SHP77 (cell line): ENCODE results near the gene MACO1.

ENCODE experiments used
- DNase-seq, 2 experiments: peaks; one replicate each; lab custom pipeline; 2025; lab: John Stamatoyannopoulos, UW

The MACO1 gene

DNA sequence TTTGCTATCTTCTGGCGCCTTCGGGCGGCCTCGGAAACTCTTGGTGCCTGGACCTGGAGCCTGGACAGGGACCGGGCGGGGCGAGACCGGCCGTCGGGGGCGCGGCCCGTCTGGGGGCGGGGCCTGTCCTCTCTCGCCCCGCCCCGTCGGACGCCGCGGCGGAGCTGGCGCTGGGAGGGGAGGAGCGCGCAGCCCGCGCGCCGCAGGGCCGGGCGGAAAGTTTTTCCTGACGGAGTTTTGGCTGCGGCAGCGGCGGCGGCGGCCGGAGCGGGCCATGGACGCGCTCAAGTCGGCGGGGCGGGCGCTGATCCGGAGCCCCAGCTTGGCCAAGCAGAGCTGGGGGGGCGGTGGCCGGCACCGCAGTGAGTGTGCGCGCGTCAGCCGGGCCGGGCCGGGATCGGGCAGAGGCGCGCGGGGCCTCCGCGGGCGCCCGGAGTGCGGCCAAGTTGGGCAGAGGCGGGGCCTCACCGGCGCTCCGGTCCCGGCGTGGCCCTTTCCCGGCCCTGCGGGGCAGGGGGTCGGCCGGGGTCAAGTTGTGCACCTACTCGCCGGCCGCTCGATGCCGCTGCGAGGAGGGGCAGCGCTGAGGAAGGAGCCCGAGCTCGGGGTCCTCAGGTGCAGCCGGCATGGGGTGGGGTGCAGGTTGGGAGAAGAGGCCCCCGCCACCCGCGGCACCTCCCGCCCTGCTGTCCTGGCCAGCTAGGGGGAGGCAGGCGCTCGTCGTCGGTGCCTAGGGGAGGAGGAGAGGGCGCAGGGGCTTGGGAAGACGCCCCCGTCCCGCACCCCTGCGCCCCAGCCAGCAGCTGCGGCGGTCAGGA is 112.9 kb downstream of the MACO1 start, which contains the start of gene LDLRAP1:
LDLRAP1 (plus strand) TSS at position 182 of the 818 bp plus-strand sequence; CDS start at position 275, 93 bp downstream.
- DNase-seq = no peak

- no peak for DNase-seq
These were observed 113.6 kb downstream of the MACO1 start for GRCh38 chr1:25544243-25544764.

DNA sequence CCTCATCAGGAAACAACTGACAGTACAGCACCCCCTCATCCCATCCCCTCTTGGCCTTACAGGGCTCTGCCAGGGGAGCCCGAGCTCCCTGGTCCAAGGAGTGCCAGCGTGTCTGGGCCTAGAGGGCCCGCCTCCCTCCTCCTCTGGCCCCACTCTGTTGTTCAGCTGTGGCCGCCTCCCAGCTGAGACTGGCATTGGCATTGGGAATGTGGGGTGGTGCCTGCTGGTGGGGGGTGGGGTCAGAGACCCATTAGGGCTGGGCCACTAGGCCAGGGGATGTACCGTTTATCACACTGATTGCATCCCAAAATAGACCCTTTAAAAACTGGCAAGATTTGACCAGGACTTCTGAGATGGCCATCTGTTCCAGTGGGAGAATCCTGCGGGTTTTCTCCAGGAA is 114.1 kb downstream of the MACO1 start:
- DNase-seq = no peak

DNA sequence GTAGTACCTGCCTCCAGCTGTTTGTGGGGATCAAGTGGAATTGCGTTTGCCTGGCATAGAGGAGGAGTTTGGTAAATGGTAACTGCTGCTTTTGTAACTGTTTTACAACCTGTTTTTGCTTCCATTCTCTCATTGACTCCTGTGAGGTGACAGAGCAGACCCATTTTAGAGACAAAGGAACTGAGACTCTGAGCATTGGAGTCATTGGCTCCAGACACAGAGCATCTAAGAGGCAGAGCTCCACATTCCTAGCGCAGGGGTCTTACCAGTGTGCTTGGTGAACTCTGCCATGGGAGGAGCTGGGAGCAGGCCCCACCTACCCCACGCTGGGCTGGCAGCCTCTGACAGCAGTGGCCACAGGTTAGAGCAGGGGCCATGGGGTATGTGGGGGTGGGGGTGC is 115.1 kb downstream of the MACO1 start:
- no peak for DNase-seq

GRCh38 chr1:25546193-25546592 is 115.5 kb downstream of the MACO1 start:
- no peak for DNase-seq

- no peak for DNase-seq
These were observed 117.9 kb downstream of the MACO1 start for GRCh38 chr1:25548601-25549000.

DNA sequence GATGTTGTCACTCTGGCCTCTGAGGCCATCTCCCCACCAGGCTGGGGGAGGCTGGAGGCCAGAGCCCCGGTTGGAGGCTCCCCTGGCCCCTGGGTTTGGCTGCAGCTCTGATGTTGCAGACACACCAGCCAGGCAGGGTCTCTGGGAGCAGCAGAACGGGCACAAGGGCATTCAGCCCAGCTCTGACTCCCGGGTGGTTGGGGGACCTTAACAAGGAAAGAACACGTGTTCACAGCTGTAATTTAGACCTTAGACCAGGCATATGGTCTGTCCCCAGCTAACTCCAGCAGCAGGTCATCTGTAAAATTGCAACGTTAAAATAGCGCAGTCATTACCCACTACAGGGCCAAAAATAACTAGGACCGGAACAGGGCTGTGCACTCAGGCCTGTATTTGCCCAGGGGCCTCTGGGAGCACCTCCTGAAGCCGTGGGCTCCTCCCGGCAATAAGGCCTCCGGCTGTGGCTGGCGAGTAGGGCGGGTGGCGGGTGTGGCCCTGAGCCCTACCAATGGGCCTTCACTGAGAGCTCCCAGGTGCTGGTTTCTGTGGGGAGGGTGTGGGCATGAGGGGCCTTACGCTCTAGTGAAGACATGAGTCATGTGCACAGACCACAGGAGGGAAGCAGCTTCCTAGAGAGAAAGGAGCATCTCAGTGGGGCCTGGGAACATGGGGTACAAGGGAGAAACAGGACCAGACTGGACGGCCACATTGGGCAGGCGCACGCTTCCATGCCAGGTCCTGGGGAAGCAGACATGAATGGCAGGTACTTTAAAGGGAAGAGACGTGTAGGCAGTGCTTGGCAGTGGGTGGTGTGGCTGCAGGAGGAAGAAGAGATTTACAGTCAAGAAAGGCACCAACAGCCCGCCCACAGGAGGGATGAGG is 118.8 kb downstream of the MACO1 start:
- DNase-seq = peak; percentile 47 to 66
